Osteoblast (primary cell): Measurements from ENCODE around the gene SMPD3. TPM values are rescaled to one million over a fixed set of nuclear protein-coding genes. Genes with fewer than 3 reads are reported as not detected.

ENCODE experiments used
- DNase-seq: peaks from one replicate; pipeline ENCODE4 v3.0.0; 2011; ENCODE audit warnings: low spot score, mixed read lengths; ENCODE audit not compliant: insufficient read length; ENCODE audit errors: missing footprints
- H2AFZ ChIP-seq: 2 replicates; pipeline ENCODE4 v1.6.0; 2011; ENCODE audit warnings: mild to moderate bottlenecking, low read length
- H3K27ac ChIP-seq: 2 replicates; pipeline ENCODE4 v1.5.1; 2011; ENCODE audit warnings: mild to moderate bottlenecking, low read depth, low read length, moderate library complexity
- H3K27me3 ChIP-seq: 2 replicates; pipeline ENCODE4 v1.6.0; 2012; ENCODE audit warnings: mild to moderate bottlenecking, control low read depth, inconsistent platforms, low read length, moderate library complexity; ENCODE audit not compliant: insufficient read depth
- H3K36me3 ChIP-seq: 2 replicates; pipeline ENCODE4 v1.5.1; 2011; ENCODE audit warnings: mild to moderate bottlenecking, low read length, control low read depth, moderate library complexity; ENCODE audit not compliant: insufficient read depth
- H3K4me1 ChIP-seq: 2 replicates; pipeline ENCODE4 v1.5.1; 2011; ENCODE audit warnings: mild to moderate bottlenecking, low read length, control low read depth, moderate library complexity; ENCODE audit not compliant: insufficient read depth
- H3K4me2 ChIP-seq: 2 replicates; pipeline ENCODE4 v1.6.0; 2011; ENCODE audit warnings: mild to moderate bottlenecking, low read length; ENCODE audit not compliant: insufficient read depth
- H3K4me3 ChIP-seq: fragments of 200-600 bp; sonication (generic); 3 replicates; pipeline ENCODE4 v1.5.1; 2012; ENCODE audit warnings: mild to moderate bottlenecking, low read length, inconsistent platforms; ENCODE audit not compliant: insufficient read depth
- H3K79me2 ChIP-seq: 2 replicates; pipeline ENCODE4 v1.6.0; 2012; ENCODE audit warnings: mild to moderate bottlenecking, low read length, control low read depth, inconsistent platforms; ENCODE audit not compliant: insufficient read depth
- H3K9me3 ChIP-seq: 2 replicates; pipeline ENCODE4 v1.5.1; 2011; ENCODE audit warnings: low read depth, low read length, control low read depth
- H4K20me1 ChIP-seq: 2 replicates; pipeline ENCODE4 v1.6.0; 2012; ENCODE audit warnings: mild to moderate bottlenecking, low read length, control low read depth; ENCODE audit not compliant: insufficient read depth
- CTCF ChIP-seq: IDR thresholded peaks from 2 replicates; pipeline ENCODE4 v1.5.1; 2011; ENCODE audit warnings: mild to moderate bottlenecking, low read depth, low read length, moderate library complexity; ENCODE audit errors: extremely low read depth
- total RNA-seq: library from RNA; depleted of rRNA; stranded (reverse); fragments of >200 nt; gene quantifications from 2 replicates; pipeline ENCODE4 v1.2.3, GENCODE V29; 2012

The SMPD3 gene
- total RNA-seq, 1 donor = 0.72 TPM

- Histone ChIP-seq H2AFZ (no peak overlapping the region), H3K27ac (no peak overlapping the region), H3K4me1 (no peaks in the 10 kb centered on the region), H3K27me3 (peaks cover 39% of the 10 kb centered on the region), H3K79me2 (no peaks in the 10 kb centered on the region), H3K36me3 (no peaks in the 10 kb centered on the region), H4K20me1 (no peaks in the 10 kb centered on the region), H3K9me3 (no peaks in the 10 kb centered on the region), H3K4me3 (no peak overlapping the region), H3K4me2 (no peak overlapping the region)
- no peak for TF ChIP-seq CTCF
- DNase-seq = no peak
Observed at GRCh38 chr16:68463904-68464303, 15.6 kb upstream of the SMPD3 start.

- H3K4me1 ChIP-seq = no peaks in the 10 kb centered on the region
- no peaks in the 10 kb centered on the region for H3K9me3 ChIP-seq
- no peak for DNase-seq
- no peak overlapping the region for H3K4me2 ChIP-seq
- no peaks in the 10 kb centered on the region for H3K79me2 ChIP-seq
- peaks cover 23% of the 10 kb centered on the region for H3K27me3 ChIP-seq
- H4K20me1 ChIP-seq = no peaks in the 10 kb centered on the region
- TF ChIP-seq CTCF = no peak
- H3K4me3 ChIP-seq = no peak overlapping the region
- H3K27ac ChIP-seq = no peak overlapping the region
- no peaks in the 10 kb centered on the region for H3K36me3 ChIP-seq
- no peak overlapping the region for H2AFZ ChIP-seq
Observed at GRCh38 chr16:68460067-68460466, 11.8 kb upstream of the SMPD3 start.

GRCh38 chr16:68459457-68459856 lies 11.1 kb upstream of the SMPD3 start:
- H3K36me3 ChIP-seq = no peaks in the 10 kb centered on the region
- TF ChIP-seq CTCF = no peak
- H3K79me2 ChIP-seq = no peaks in the 10 kb centered on the region
- H3K4me1 ChIP-seq = no peaks in the 10 kb centered on the region
- no peak for DNase-seq
- no peaks in the 10 kb centered on the region for H4K20me1 ChIP-seq
- H3K9me3 ChIP-seq = no peaks in the 10 kb centered on the region
- H3K4me2 ChIP-seq = no peak overlapping the region
- H3K27me3 ChIP-seq = peaks cover 21% of the 10 kb centered on the region
- no peak overlapping the region for H3K27ac ChIP-seq
- H3K4me3 ChIP-seq = no peak overlapping the region
- no peak overlapping the region for H2AFZ ChIP-seq

GRCh38 chr16:68458551-68458950 lies 10.2 kb upstream of the SMPD3 start:
- no peak overlapping the region for H3K4me3 ChIP-seq
- H3K27ac ChIP-seq = no peak overlapping the region
- H3K4me2 ChIP-seq = no peak overlapping the region
- no peaks in the 10 kb centered on the region for H3K4me1 ChIP-seq
- DNase-seq = no peak
- peaks cover 20% of the 10 kb centered on the region for H3K27me3 ChIP-seq
- no peak for TF ChIP-seq CTCF
- no peaks in the 10 kb centered on the region for H3K9me3 ChIP-seq
- H2AFZ ChIP-seq = no peak overlapping the region
- H4K20me1 ChIP-seq = no peaks in the 10 kb centered on the region
- no peaks in the 10 kb centered on the region for H3K79me2 ChIP-seq
- H3K36me3 ChIP-seq = no peaks in the 10 kb centered on the region
